H1 (cell line): ENCODE data around the gene SIPA1L3. TPM values are rescaled to one million over a fixed set of nuclear protein-coding genes. Genes with fewer than 3 reads are reported as not detected.

ENCODE experiments used
- CTCF ChIA-PET: fragments of 300-600 bp; sonication (Branson Sonifier 250); formaldehyde crosslinking; loops from one replicate; lab custom pipeline; 2021; ENCODE audit not compliant: partially characterized antibody; lab: Charles Lee
- POLR2A ChIA-PET: fragments of 300-600 bp; sonication (Branson Sonifier 250); formaldehyde crosslinking; loops from one replicate; lab custom pipeline; 2021; ENCODE audit warnings: inconsistent platforms; ENCODE audit not compliant: partially characterized antibody; lab: Charles Lee
- DNase-seq, 2 experiments: peaks; one replicate each; pipeline versions ENCODE4 v3.0.0 to v3.0.0-alpha.2; 2010 to 2022; ENCODE audit warnings: low spot score in 2 of 2, low read depth in 1 of 2, mixed read lengths in 1 of 2
- FAIRE-seq: peaks from 2 replicates; lab custom pipeline; 2011; peaks lifted over from hg19 to GRCh38; lab: Jason Lieb, UNC
- H2AFZ ChIP-seq: 2 replicates; pipeline ENCODE4 v1.8.1; 2012; ENCODE audit warnings: low read length, inconsistent platforms
- H2AK5ac ChIP-seq: 2 replicates; pipeline ENCODE4 v1.6.1; 2013; ENCODE audit warnings: low read depth, low read length
- H2BK120ac ChIP-seq: replicated peaks from 2 replicates; pipeline ENCODE3; 2013; ENCODE audit warnings: low read depth, low read length, inconsistent platforms
- H2BK12ac ChIP-seq: 2 replicates; pipeline ENCODE4 v1.6.1; 2013; ENCODE audit warnings: low read depth, low read length
- H2BK15ac ChIP-seq: 2 replicates; pipeline ENCODE4 v1.6.1; 2013; ENCODE audit warnings: low read length
- H2BK20ac ChIP-seq: 2 replicates; pipeline ENCODE4 v1.6.1; 2013; ENCODE audit warnings: low read length
- H2BK5ac ChIP-seq: 2 replicates; pipeline ENCODE4 v1.6.1; 2013; ENCODE audit warnings: low read depth, low read length
- H3K14ac ChIP-seq: 2 replicates; pipeline ENCODE4 v1.6.1; 2013; ENCODE audit warnings: inconsistent platforms; ENCODE audit not compliant: insufficient read length
- H3K18ac ChIP-seq: 2 replicates; pipeline ENCODE4 v1.6.1; 2013; ENCODE audit warnings: low read length; ENCODE audit errors: extremely low read depth
- H3K23ac ChIP-seq: 2 replicates; pipeline ENCODE4 v1.6.1; 2013; ENCODE audit warnings: inconsistent platforms; ENCODE audit not compliant: insufficient read length
- H3K23me2 ChIP-seq: 2 replicates; pipeline ENCODE4 v1.6.1; 2013; ENCODE audit warnings: low read depth, low read length
- H3K27ac ChIP-seq: 2 replicates; pipeline ENCODE4 v1.6.1; 2011; ENCODE audit warnings: low read depth, low read length, inconsistent platforms
- H3K27me3 ChIP-seq, 4 experiments: replicated peaks in 1 of 4; 1 replicate in 1 of 4; 2 replicates in 3 of 4; pipeline versions ENCODE4 v1.6.1 to v1.8.1; 2011 to 2013; ENCODE audit warnings: low read length in 3 of 4, mild to moderate bottlenecking in 3 of 4, inconsistent platforms in 2 of 4, mixed read lengths in 2 of 4, moderate library complexity in 1 of 4; ENCODE audit not compliant: control insufficient read depth in 3 of 4, insufficient read depth in 3 of 4; ENCODE audit errors: extremely low read depth in 1 of 4
- H3K36me3 ChIP-seq, 4 experiments: 2 replicates each; pipeline versions ENCODE4 v1.6.1 to v1.8.1; 2011 to 2013; ENCODE audit warnings: mild to moderate bottlenecking in 4 of 4, low read length in 3 of 4, moderate library complexity in 2 of 4, control low read depth in 1 of 4, inconsistent platforms in 1 of 4; ENCODE audit not compliant: insufficient read depth in 4 of 4, control insufficient read depth in 2 of 4
- H3K4ac ChIP-seq: replicated peaks from 2 replicates; pipeline ENCODE3; 2013; ENCODE audit warnings: low read length, low read depth, mixed read lengths, inconsistent platforms; ENCODE audit not compliant: insufficient read length
- H3K4me1 ChIP-seq, 4 experiments: replicated peaks in 1 of 4; 1 replicate in 1 of 4; 2 replicates in 3 of 4; pipeline versions ENCODE4 v1.6.1 to v1.8.1; 2011 to 2013; ENCODE audit warnings: low read length in 3 of 4, inconsistent platforms in 2 of 4, mixed read lengths in 1 of 4; ENCODE audit not compliant: insufficient read depth in 4 of 4, control insufficient read depth in 3 of 4
- H3K4me2 ChIP-seq, 2 experiments: 2 replicates each; pipeline versions ENCODE4 v1.6.1 to v1.8.1; 2011 to 2013; ENCODE audit warnings: low read depth in 2 of 2, low read length in 2 of 2, control low read depth in 1 of 2, inconsistent platforms in 1 of 2, mild to moderate bottlenecking in 1 of 2; ENCODE audit not compliant: insufficient read depth in 1 of 2
- H3K4me3 ChIP-seq, 4 experiments: fragments of 200-600, 300-600 bp in 1 of 4; sonication (generic), shearing (Covaris generic), sonication (Bioruptor Twin) in 1 of 4; 2 replicates each; pipeline versions ENCODE4 v1.5.1 to v1.8.1; 2011 to 2016; ENCODE audit warnings: low read length in 4 of 4, low read depth in 3 of 4, control low read depth in 2 of 4, inconsistent platforms in 2 of 4, mild to moderate bottlenecking in 2 of 4, mixed read lengths in 1 of 4, moderate library complexity in 1 of 4; ENCODE audit not compliant: insufficient read depth in 2 of 4; ENCODE audit errors: extremely low read depth in 1 of 4
- H3K56ac ChIP-seq: replicated peaks from 2 replicates; pipeline ENCODE3; 2013; ENCODE audit warnings: low read depth, mild to moderate bottlenecking, mixed read lengths, low read length, inconsistent platforms; ENCODE audit not compliant: insufficient read length
- H3K79me1 ChIP-seq: 2 replicates; pipeline ENCODE4 v1.6.1; 2013; ENCODE audit warnings: low read depth, low read length, control low read depth
- H3K79me2 ChIP-seq, 2 experiments: 2 replicates each; pipeline versions ENCODE4 v1.6.1 to v1.8.1; 2012 to 2013; ENCODE audit warnings: low read length in 2 of 2, mild to moderate bottlenecking in 2 of 2, inconsistent platforms in 1 of 2; ENCODE audit not compliant: insufficient read depth in 2 of 2, control insufficient read depth in 1 of 2
- H3K9ac ChIP-seq, 4 experiments: replicated peaks in 1 of 4; 1 replicate in 1 of 4; 2 replicates in 3 of 4; pipeline versions ENCODE4 v1.6.1 to v1.8.1; 2011 to 2013; ENCODE audit warnings: low read depth in 3 of 4, low read length in 3 of 4, control low read depth in 2 of 4, mild to moderate bottlenecking in 2 of 4, moderate library complexity in 2 of 4, inconsistent platforms in 1 of 4; ENCODE audit errors: extremely low read depth in 1 of 4
- H3K9me3 ChIP-seq, 2 experiments: 2 replicates each; pipeline versions ENCODE4 v1.6.1 to v1.8.1; 2012 to 2013; ENCODE audit warnings: mild to moderate bottlenecking in 2 of 2, moderate library complexity in 2 of 2, control low read depth in 1 of 2, inconsistent platforms in 1 of 2, low read depth in 1 of 2, low read length in 1 of 2, mixed read lengths in 1 of 2; ENCODE audit not compliant: insufficient read depth in 2 of 2
- H4K20me1 ChIP-seq, 2 experiments: replicated peaks in 1 of 2; 2 replicates each; pipeline versions ENCODE3 to v1.8.1; 2011 to 2013; ENCODE audit warnings: inconsistent platforms in 2 of 2, low read length in 2 of 2, mild to moderate bottlenecking in 1 of 2; ENCODE audit not compliant: insufficient read depth in 2 of 2, control insufficient read depth in 1 of 2
- H4K5ac ChIP-seq: 2 replicates; pipeline ENCODE4 v1.6.1; 2013; ENCODE audit warnings: low read length, low read depth, mixed read lengths, inconsistent platforms; ENCODE audit not compliant: insufficient read length
- H4K8ac ChIP-seq: 2 replicates; pipeline ENCODE4 v1.8.0; 2013; ENCODE audit warnings: mild to moderate bottlenecking, moderate library complexity, low read length, inconsistent platforms; ENCODE audit not compliant: insufficient read depth; ENCODE audit errors: extremely low read depth
- H4K91ac ChIP-seq: replicated peaks from 2 replicates; pipeline ENCODE3; 2013; ENCODE audit warnings: low read length, mixed read lengths, inconsistent platforms; ENCODE audit not compliant: insufficient read length
- CBX8 ChIP-seq: fragments of 300-800, 300-1000 bp; sonication (generic); IDR thresholded peaks from 2 replicates; pipeline ENCODE4 v1.7.1; 2016; ENCODE audit warnings: low read depth, low read length, borderline replicate concordance
- CTBP2 ChIP-seq: IDR thresholded peaks from 2 replicates; pipeline ENCODE4 v1.7.0; 2011; ENCODE audit warnings: borderline replicate concordance, mild to moderate bottlenecking, moderate library complexity, mixed read lengths, low read length; ENCODE audit not compliant: insufficient read depth, insufficient read length
- EZH2 ChIP-seq: fragments of 200-600 bp; sonication (generic); IDR thresholded peaks from 2 replicates; pipeline ENCODE4 v1.7.1; 2012; ENCODE audit warnings: low read depth, mild to moderate bottlenecking, moderate library complexity, low read length, inconsistent platforms; ENCODE audit not compliant: severe bottlenecking
- GTF2F1 ChIP-seq: IDR thresholded peaks from 2 replicates; pipeline ENCODE4 v1.6.1; 2012; ENCODE audit warnings: low read depth, low read length, improper control_type of control experiment, borderline replicate concordance
- JUND ChIP-seq: IDR thresholded peaks from 2 replicates; pipeline ENCODE4 v1.6.1; 2011; ENCODE audit warnings: mild to moderate bottlenecking, improper control_type of control experiment, low read length
- KDM4A ChIP-seq: IDR thresholded peaks from one replicate; pipeline ENCODE4 v1.7.1; 2012; ENCODE audit warnings: low read depth, mild to moderate bottlenecking, moderate library complexity, low read length, inconsistent platforms; ENCODE audit not compliant: severe bottlenecking
- POU5F1 ChIP-seq: IDR thresholded peaks from 2 replicates; pipeline ENCODE4 v1.6.1; 2011; ENCODE audit warnings: low read depth, mild to moderate bottlenecking, low read length, moderate library complexity
- SIN3A ChIP-seq, 2 experiments: IDR thresholded peaks in 1 of 2; conservative IDR thresholded peaks in 1 of 2; 2 replicates each; pipeline ENCODE4 v1.6.1; 2011 to 2012; ENCODE audit warnings: low read length in 2 of 2, improper control_type of control experiment in 1 of 2, low read depth in 1 of 2, mild to moderate bottlenecking in 1 of 2
- SIX5 ChIP-seq: IDR thresholded peaks from 2 replicates; pipeline ENCODE4 v1.6.1; 2011; ENCODE audit warnings: mild to moderate bottlenecking, low read depth, low read length
- TAF1 ChIP-seq: IDR thresholded peaks from 2 replicates; pipeline ENCODE4 v1.6.1; 2011; ENCODE audit warnings: mild to moderate bottlenecking, low read depth, low read length
- TBP ChIP-seq: IDR thresholded peaks from 2 replicates; pipeline ENCODE4 v1.6.1; 2011; ENCODE audit warnings: low read depth, low read length, improper control_type of control experiment
- YY1 ChIP-seq: IDR thresholded peaks from 2 replicates; pipeline ENCODE4 v1.6.1; 2011; ENCODE audit warnings: low read depth, mild to moderate bottlenecking, low read length
- WGBS, 2 experiments: shearing (Covaris generic) in 1 of 2; methylation state at CpG; one replicate each; pipeline versions ENCODE4 v1.1.6 to v1.1.7; 2013 to 2015; ENCODE audit warnings: low lambda C conversion rate in 2 of 2, mixed read lengths in 2 of 2, inconsistent platforms in 1 of 2, low coverage in 1 of 2, missing lambda C conversion rate in 1 of 2; ENCODE audit not compliant: insufficient replicate concordance in 2 of 2, insufficient coverage in 1 of 2, insufficient read length in 1 of 2; ENCODE audit errors: extremely low coverage in 1 of 2, missing lambda C conversion rate in 1 of 2; 5-methylcytosine and 5-hydroxymethylcytosine counted together
- polyA plus RNA-seq, 7 experiments: library from polyadenylated mRNA; depleted of rRNA in 3 of 7; stranded (reverse) in 5 of 7; unstranded in 2 of 7; fragments of >200 nt in 5 of 7; fragments of 200-250 nt in 2 of 7; gene quantifications; 1 replicate in 5 of 7; 2 replicates in 1 of 7; 4 replicates in 1 of 7; pipeline versions ENCODE4 v1.2.1 to v1.2.3, GENCODE V29; 2011 to 2013; ENCODE audit warnings: missing spikeins in 2 of 7, mixed read lengths in 2 of 7
- total RNA-seq: library from RNA; stranded (reverse); fragmentation: NEBNext Ultra II Directional; extraction: Animal tissue kit (Norgen Biotek cat#: 25700); gene quantifications from 2 replicates; pipeline ENCODE4 v1.2.1, GENCODE V29; 2021

SIPA1L3 gene
- total and polyA plus RNA-seq, 2 of the 8 experiments (the other 6 are each of a cell fraction or from before 2014, with no cell fraction given) = 15.0 to 54.9 TPM

- H3K79me2 ChIP-seq = no peaks in the 10 kb centered on the region
- H3K4ac ChIP-seq = peak overlapping the region; percentile 82
- H3K23ac ChIP-seq = no peak overlapping the region
- no peak overlapping the region for H3K27ac ChIP-seq
- H2AK5ac ChIP-seq = peak overlapping the region; percentile 65; the same call in 1 of the 2 replicates
- no peaks in the 10 kb centered on the region for H3K9me3 ChIP-seq
- H4K20me1 ChIP-seq = peaks cover 0 to 2% of the 10 kb centered on the region in 2 experiments
- H3K56ac ChIP-seq = no peak overlapping the region
- no peaks in the 10 kb centered on the region for H3K36me3 ChIP-seq
- H2BK5ac ChIP-seq = peak overlapping the region; percentile 78; the same call in 1 of the 2 replicates
- no peak overlapping the region for H3K9ac ChIP-seq
- peaks cover 8% of the 10 kb centered on the region; the same call in 1 of the 2 replicates for H3K23me2 ChIP-seq
- H3K4me2 ChIP-seq = peak overlapping the region; percentile 58 to 75
- ChIA-PET CTCF (interaction anchor here (0.6 to 10.2 kb wide), 21 partner anchors 8 to 136 kb away, joined by 3 to 124 read pairs (median 4); partner anchors contain the start of genes C19orf33, CATSPERG, GGN and SPINT2), POLR2A (interaction anchor here (0.8 to 3.4 kb wide), 13 partner anchors 8 to 134 kb away, joined by 3 to 19 read pairs (median 6); partner anchors contain the start of genes C19orf33 and SPINT2)
- 0 out of 2 replicates have a peak overlapping the region, but pooled peaks have one; percentile 86 for H2BK20ac ChIP-seq
- DNase-seq (no peak), FAIRE-seq (no peak)
- 32% methylated on average over 10 of the region's 10 CpGs; no CpG with 5 or more reads in 1 of the 2 experiments for WGBS, 2 experiments
- H2BK12ac ChIP-seq = peak overlapping the region; percentile 84; the same call in 1 of the 2 replicates
- H3K27me3 ChIP-seq = peaks cover 0 to 11% (median 9%) of the 10 kb centered on the region in 4 experiments; a peak in 4 of 7 replicates
- TF ChIP-seq GTF2F1 (no peak), SIN3A (conservative IDR thresholded peaks at IDR 0.05 in 1 of 2, IDR thresholded peaks at IDR 0.05 in 1 of 2; ENCODE audit: low read depth in 1 of 2, low read length in 2 of 2) (no peak), JUND (no peak), YY1 (no peak), POU5F1 (no peak), KDM4A (no peak), TBP (no peak), CTBP2 (no peak), CBX8 (no peak), SIX5 (no peak), EZH2 (no peak), TAF1 (no peak)
- H4K5ac ChIP-seq = peak overlapping the region; percentile 5
- H2BK15ac ChIP-seq = peak overlapping the region; percentile 29; the same call in 1 of the 2 replicates
- H2AFZ ChIP-seq = no peak overlapping the region
- H4K91ac ChIP-seq = peak overlapping the region; percentile 35
- 0 out of 2 replicates have a peak, but pooled peaks cover 2% of the 10 kb centered on the region for H3K79me1 ChIP-seq
- peak overlapping the region; percentile 71 for H3K18ac ChIP-seq
- H2BK120ac ChIP-seq = no peak overlapping the region
- H3K4me1 ChIP-seq = peaks cover 10 to 41% (median 24%) of the 10 kb centered on the region in 4 experiments
- H3K4me3 ChIP-seq = peak overlapping the region in 3 of 4 experiments; percentile 4 to 50 (median 14); a peak in 5 of 8 replicates
- no peak overlapping the region for H3K14ac ChIP-seq
- no peak overlapping the region; the same call in 1 of the 2 replicates for H4K8ac ChIP-seq
Measured at GRCh38 chr19:38251564-38252051, 344.6 kb downstream of the SIPA1L3 start.
